K562 (cell line): ENCODE data around the gene LIN9.

Experiments used
- ARID2 ChIP-seq: fragments of 450-650 bp; IDR thresholded peaks from 2 replicates; pipeline ENCODE4 v1.6.1; 2017; ENCODE audit warnings: antibody characterized with exemption, mild to moderate bottlenecking
- ELK1 ChIP-seq: sonication (generic); formaldehyde crosslinking; IDR thresholded peaks from 2 replicates; pipeline ENCODE4 v1.8.1; 2022; ENCODE audit warnings: missing genetic modification reagents

GRCh38 chr1:226217273-226217672 is 91.7 kb downstream of the LIN9 start:
- TF ChIP-seq ELK1 (CRISPR knock-in tag) (no peak), ARID2 (no peak)
